Stimulated activated CD8-positive, alpha-beta memory T cell treated with anti-CD3 and anti-CD28 coated beads, Interleukin-2, amount 100 ng/mL, for 48 hours (primary cell): ENCODE results near the gene MCOLN2.
A peak's percentile ranks its signal among the peaks of the same experiment; 100 is the strongest.
"Not testable (repeated sequence)": the region's sequence is repeated elsewhere in the genome, so short reads cannot be mapped to it uniquely, and the experiment has no call there.

Source experiments
- DNase-seq, 2 donors: peaks; one replicate each; pipeline ENCODE4 v3.0.0-alpha.2; 2020; ENCODE audit warnings: low read depth in 2 of 2

The MCOLN2 gene

DNA sequence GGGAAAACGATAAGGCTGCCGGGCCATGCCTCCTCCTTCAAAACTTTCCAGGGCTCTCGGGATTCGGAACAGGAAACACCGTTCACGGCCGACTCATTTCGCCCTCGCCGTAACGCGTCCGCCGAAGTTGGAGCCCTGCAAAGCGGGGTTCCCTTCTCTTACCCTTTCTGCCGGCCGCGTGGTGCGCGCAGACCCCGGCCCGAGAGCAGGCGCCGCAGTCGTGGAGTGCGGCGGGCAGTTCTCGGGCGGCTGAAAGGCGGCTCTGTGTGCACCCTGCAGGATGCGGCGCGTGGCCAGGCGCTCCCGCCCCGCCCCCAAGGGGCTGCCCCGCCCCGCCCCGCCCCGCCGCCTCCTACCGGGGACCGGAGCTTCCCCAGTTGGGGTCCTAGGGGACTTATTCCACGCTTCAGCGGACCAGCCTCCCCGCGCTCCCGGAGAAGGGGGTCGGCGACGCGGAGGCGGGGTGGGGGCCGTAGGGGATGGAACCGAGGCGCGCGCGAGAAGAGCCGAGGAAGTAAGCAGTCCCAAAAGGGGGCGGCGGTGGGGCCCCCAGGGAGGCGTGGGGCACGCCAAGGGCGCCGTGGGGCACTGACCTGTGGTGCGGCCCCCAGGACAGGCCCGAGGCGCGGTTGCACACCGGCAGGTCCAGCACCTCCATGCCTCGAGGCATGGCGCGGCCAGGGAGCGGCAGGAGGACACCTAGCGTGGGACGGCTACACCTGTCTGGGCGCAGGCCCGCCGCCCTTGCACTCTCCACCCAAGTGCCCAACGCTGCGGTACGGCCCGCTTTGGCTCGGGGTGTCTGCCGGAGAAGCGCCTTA, at the start of gene MCOLN2:
Gene MCOLN2, minus strand, starts transcription at position 268 of the 821 bp plus-strand sequence. Its CDS starts 241 bp downstream, at position 27.
- peak in 1 of 2 donors; percentile 52 for DNase-seq

- no peak for DNase-seq
Measured at GRCh38 chr1:85042413-85042812, 45.5 kb upstream of the MCOLN2 start.

DNA sequence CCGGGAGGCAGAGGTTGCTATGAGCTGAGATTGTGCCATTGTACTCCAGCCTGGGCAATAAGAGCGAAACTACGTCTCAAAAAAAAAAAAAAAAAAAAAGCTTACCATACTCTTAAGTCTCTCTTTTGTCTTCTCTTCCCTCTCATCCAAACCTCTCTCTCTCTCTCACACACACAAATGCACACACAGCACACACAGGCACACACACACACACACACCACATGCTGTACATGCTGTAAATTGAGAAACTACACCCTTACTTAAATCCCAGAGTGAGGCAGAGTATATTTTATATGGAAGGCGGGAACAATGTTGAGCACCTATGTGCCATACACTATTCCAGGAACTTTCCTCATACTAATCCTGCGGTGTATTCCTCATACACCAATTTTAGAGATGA, 44.9 kb upstream of the MCOLN2 start:
- DNase-seq: no peak

DNA sequence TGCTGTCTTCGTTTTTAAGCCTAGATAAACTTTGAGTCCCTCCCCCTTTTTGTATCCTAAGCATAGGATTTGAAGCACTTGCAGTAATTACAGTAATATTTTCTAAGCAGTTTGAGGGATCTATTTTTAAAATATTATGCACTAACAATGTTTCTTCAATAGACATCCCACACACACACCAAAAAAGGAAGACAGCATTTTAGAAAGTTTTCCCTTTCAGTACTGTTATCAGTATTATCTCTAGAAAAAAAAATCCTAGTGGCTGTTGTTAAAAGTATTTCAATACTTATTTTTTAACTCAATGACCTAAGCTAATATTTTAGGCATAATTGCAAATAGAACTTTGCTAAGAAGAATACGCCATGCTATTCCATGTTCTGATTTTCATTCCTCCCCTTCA, 36.3 kb upstream of the MCOLN2 start:
- no peak for DNase-seq

- DNase-seq: no peak
Measured at GRCh38 chr1:85030536-85030935, 33.6 kb upstream of the MCOLN2 start.

- no peak for DNase-seq
Measured at GRCh38 chr1:85028151-85028550, 31.2 kb upstream of the MCOLN2 start.

DNA sequence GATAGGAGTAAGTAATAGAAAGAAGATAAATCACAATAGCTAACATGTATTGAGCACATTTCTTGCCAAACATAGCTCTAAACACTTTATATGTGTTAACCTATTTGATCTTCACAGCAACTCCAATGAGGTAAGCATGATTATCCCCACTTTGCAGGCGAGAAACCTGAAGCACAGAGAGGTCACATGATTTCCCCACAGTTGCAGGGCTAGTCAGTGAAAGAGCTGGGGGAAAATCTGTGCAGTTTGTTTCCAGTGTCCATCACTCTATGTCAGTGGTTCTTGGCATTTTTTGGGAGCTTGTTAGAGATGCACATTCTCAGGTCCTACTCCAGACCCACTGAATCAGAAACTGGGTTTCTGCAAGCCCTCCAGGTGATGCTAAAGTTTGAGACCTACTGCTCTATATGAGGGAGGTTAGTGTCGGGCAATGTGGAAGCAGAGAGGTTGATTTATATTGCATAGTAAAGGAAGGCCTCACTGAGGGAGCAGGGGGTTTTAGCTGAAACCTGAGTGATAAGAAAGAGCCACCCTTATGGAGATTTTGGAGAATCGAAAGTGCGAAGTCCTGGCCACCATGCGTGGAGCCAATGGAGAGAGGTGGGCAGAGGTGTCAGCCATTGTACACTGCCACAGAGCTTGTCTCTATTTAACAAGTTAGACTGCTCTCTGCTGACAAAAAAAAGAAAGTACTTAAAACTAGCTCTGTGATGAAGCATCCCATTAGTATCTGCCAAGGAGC, 30.5 kb upstream of the MCOLN2 start:
- no peak for DNase-seq

GRCh38 chr1:85025940-85026339, 29.0 kb upstream of the MCOLN2 start:
- no peak for DNase-seq

GRCh38 chr1:85024736-85025135, 27.8 kb upstream of the MCOLN2 start:
- DNase-seq: no peak

DNA sequence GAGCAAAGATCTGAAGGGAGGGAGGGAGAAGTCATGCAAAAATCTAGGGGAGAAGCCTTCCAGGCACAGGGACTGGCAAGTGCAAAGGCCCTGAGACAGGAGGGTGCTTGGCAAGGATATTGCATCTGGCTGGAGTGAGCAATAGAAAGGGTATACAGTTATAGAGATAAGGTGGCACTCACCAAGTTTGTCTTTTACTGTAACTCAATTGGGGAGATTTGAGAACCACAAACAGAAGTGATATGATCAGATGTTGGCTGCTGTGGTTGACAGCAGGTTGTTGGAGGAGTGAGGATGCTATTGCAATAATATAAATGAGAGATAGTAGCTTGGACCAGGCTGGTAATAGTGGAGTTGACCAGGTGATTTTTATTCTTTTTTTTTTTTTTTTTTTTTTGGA, 25.8 kb upstream of the MCOLN2 start:
- no peak for DNase-seq

- DNase-seq: no peak
Measured at GRCh38 chr1:85019994-85020393, 23.1 kb upstream of the MCOLN2 start.

DNA sequence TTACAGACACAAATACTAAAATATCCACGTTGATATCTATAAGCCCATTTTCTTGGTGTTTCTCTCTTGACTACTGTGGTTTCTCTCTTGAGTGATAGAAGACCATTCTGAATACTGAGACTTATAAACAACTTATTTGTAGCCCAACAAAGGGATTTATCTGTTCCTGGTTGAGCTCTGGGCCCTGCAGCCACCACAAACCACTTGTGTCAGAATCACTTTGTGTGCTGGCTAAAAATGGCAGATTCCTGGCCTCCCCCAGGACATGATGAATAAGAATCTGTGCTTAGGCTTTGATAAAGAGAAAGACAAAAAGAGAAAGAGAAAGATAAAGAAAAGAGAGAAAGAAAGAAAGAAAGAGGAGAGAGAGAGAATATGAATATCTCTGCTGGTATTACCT, 18.9 kb upstream of the MCOLN2 start:
- no peak for DNase-seq

DNA sequence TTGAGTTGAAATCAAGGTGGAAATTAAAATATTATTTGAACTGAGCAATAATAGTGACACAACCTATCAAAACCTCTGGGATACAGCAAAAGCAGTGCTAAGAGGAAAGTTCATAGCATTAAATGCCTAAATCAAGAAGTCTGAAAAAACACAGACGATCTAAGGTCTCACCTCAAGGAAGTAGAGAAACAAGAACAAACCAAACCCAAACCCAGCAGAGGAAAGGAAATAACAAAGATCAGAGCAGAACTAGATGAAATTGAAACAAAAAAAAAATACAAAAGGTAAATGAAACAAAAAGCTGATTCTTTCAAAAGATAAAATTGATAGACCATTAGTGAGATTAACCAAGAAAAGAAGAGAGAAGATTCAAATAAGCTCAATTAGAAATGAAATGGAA, 8.7 kb upstream of the MCOLN2 start:
- DNase-seq: not testable (repeated sequence)

GRCh38 chr1:85001742-85002141, 4.8 kb upstream of the MCOLN2 start:
- DNase-seq: no peak

- DNase-seq: peak in 1 of 2 donors; percentile 23
Measured at GRCh38 chr1:84998642-84999280, 1.8 kb upstream of the MCOLN2 start.

- DNase-seq: no peak
Measured at GRCh38 chr1:84997667-84998600, 1.0 kb upstream of the MCOLN2 start.

- DNase-seq: no peak
Measured at GRCh38 chr1:84995484-84996334, 1.2 kb downstream of the MCOLN2 start.

DNA sequence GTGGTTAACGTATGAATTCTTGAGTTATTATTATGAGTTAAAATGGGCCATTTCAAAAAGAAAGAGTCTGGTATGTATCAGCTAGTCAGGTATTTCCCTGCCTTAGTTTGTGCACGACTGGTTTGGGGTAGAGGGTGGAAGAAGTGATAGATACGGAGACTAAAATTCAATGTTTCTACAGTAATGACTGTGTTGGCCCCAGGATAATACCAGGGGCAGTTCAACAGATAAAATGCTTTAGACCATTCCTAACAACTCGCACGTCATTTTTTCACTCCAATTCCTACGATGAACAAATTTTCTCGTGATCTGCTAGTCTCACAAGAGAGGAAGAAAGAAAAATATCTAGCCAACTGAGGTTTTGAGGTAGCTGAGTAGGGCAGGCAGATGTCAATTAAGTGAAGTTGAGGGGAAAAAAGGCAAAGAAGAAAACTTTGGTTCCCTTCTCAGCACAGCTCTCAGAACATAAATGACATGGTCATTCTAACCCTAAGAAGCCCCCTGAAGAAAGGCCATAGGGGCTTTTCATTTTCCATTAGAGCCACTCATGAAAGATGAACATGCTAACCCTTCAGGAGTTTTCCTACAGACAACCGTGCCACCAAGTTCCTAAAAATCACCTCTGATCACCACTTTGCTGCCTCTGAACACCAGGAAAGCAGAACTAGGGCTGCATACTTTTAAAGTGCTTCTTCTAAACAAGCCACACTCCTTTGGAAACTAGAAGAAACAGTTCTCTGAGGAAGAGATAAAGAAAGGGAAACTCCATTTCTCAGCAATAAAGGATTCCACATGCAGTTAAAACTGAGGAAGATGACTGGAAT, 5.6 kb downstream of the MCOLN2 start:
- no peak for DNase-seq

DNA sequence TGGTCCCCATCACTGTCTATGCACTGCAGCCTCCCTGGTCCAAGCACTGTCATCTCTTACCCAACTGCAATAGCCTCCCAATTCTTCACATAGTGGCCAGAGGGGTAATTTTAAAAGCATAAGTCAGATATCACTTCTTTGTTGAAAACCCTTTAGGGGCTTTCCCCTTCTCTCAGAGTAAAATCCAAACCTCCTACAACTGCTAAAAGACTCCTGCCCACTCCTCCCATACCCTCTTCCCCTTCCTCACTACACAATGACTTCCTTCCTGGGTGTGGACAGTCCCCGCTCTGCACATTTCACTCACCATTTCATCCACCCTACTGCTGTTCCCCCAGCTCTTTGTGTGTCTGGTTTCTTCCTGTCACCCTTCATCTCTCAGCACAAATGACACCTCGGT, 8.3 kb downstream of the MCOLN2 start:
- no peak for DNase-seq

GRCh38 chr1:84986561-84986960, 10.4 kb downstream of the MCOLN2 start:
- not testable (repeated sequence) for DNase-seq
